Type B pancreatic cell (in vitro differentiated cells): Measurements from ENCODE around the gene ERCC2. TPM values are rescaled to one million over a fixed set of nuclear protein-coding genes. Genes with fewer than 3 reads are reported as not detected.
"Not testable (repeated sequence)": the region's sequence is repeated elsewhere in the genome, so short reads cannot be mapped to it uniquely, and the experiment has no call there.

Source experiments
- DNase-seq: peaks from one replicate; pipeline ENCODE4 v3.0.0; 2021; ENCODE audit warnings: mixed read lengths; ENCODE audit not compliant: unreplicated experiment; ENCODE audit errors: extremely low spot score
- H3K27ac Mint-ChIP-seq: 2 replicates; pipeline ENCODE4 v1.8.0; 2021; ENCODE audit warnings: mild to moderate bottlenecking, mixed read lengths
- H3K27me3 Mint-ChIP-seq: 2 replicates; pipeline ENCODE4 v1.8.0; 2021; ENCODE audit warnings: mixed read lengths
- H3K36me3 Mint-ChIP-seq: 2 replicates; pipeline ENCODE4 v1.8.0; 2021; ENCODE audit warnings: mixed read lengths
- H3K4me1 Mint-ChIP-seq: one replicate; pipeline ENCODE4 v1.8.0; 2021; ENCODE audit warnings: mixed read lengths; ENCODE audit not compliant: unreplicated experiment
- H3K4me3 Mint-ChIP-seq: 2 replicates; pipeline ENCODE4 v1.8.0; 2021; ENCODE audit warnings: mild to moderate bottlenecking, mixed read lengths
- H3K9me3 Mint-ChIP-seq: 2 replicates; pipeline ENCODE4 v1.8.0; 2021; ENCODE audit warnings: mixed read lengths
- CTCF ChIP-seq: fragments of 200-600 bp; sonication (generic); conservative IDR thresholded peaks from 2 replicates; pipeline ENCODE4 v1.5.0; 2021; ENCODE audit warnings: antibody characterized with exemption, mild to moderate bottlenecking
- total RNA-seq: library from RNA; stranded (reverse); gene quantifications from 2 replicates; pipeline ENCODE4 v1.2.1, GENCODE V29; 2021; ENCODE audit warnings: low replicate concordance

The ERCC2 gene
- total RNA-seq, 1 donor from 2014 or later = 55.8 TPM

GRCh38 chr19:45339629-45340028 lies 30.7 kb downstream of the ERCC2 start:
- TF ChIP-seq CTCF = no peak
- H3K27ac Mint-ChIP-seq = no peak overlapping the region
- no peaks in the 10 kb centered on the region for H3K36me3 Mint-ChIP-seq
- no peaks in the 10 kb centered on the region for H3K4me1 Mint-ChIP-seq
- no peak for DNase-seq
- H3K9me3 Mint-ChIP-seq = no peaks in the 10 kb centered on the region
- peaks cover 25% of the 10 kb centered on the region for H3K27me3 Mint-ChIP-seq
- H3K4me3 Mint-ChIP-seq = no peak overlapping the region

- no peak for TF ChIP-seq CTCF
- Mint-ChIP-seq H3K27me3 (peaks cover 17% of the 10 kb centered on the region), H3K9me3 (no peaks in the 10 kb centered on the region), H3K4me3 (no peak overlapping the region), H3K4me1 (no peaks in the 10 kb centered on the region), H3K27ac (no peak overlapping the region), H3K36me3 (no peaks in the 10 kb centered on the region)
- DNase-seq = no peak
Measured at GRCh38 chr19:45336696-45337251, 33.6 kb downstream of the ERCC2 start.

GRCh38 chr19:45334881-45335280 lies 35.5 kb downstream of the ERCC2 start:
- not testable (repeated sequence) for H3K27ac Mint-ChIP-seq, H3K9me3 Mint-ChIP-seq, DNase-seq, H3K36me3 Mint-ChIP-seq, H3K4me3 Mint-ChIP-seq, H3K4me1 Mint-ChIP-seq
- H3K27me3 Mint-ChIP-seq = peaks cover 11% of the 10 kb centered on the region

- Mint-ChIP-seq H3K27me3 (peaks cover 4% of the 10 kb centered on the region), H3K4me3 (no peak overlapping the region), H3K36me3 (no peaks in the 10 kb centered on the region), H3K4me1 (no peaks in the 10 kb centered on the region), H3K9me3 (no peaks in the 10 kb centered on the region), H3K27ac (no peak overlapping the region)
- no peak for DNase-seq
- TF ChIP-seq CTCF = no peak
Measured at GRCh38 chr19:45333609-45334303, 36.6 kb downstream of the ERCC2 start.

- Mint-ChIP-seq H3K4me1 (peaks cover 1% of the 10 kb centered on the region), H3K9me3 (no peaks in the 10 kb centered on the region), H3K4me3 (no peak overlapping the region), H3K27me3 (no peaks in the 10 kb centered on the region), H3K27ac (no peak overlapping the region), H3K36me3 (no peaks in the 10 kb centered on the region)
- DNase-seq = no peak
- TF ChIP-seq CTCF = no peak
Measured at GRCh38 chr19:45331411-45331810, 39.0 kb downstream of the ERCC2 start.

- peaks cover 7% of the 10 kb centered on the region for H3K27me3 Mint-ChIP-seq
- no peaks in the 10 kb centered on the region for H3K36me3 Mint-ChIP-seq
- TF ChIP-seq CTCF = no peak
- H3K9me3 Mint-ChIP-seq = no peaks in the 10 kb centered on the region
- no peak for DNase-seq
- no peak overlapping the region for H3K27ac Mint-ChIP-seq
- peaks cover 10% of the 10 kb centered on the region for H3K4me1 Mint-ChIP-seq
- H3K4me3 Mint-ChIP-seq = no peak overlapping the region
Measured at GRCh38 chr19:45327404-45328143, 42.8 kb downstream of the ERCC2 start.
